NCI-H2107 treated with DMSO at 0.1 percent for 48 hours (cell line): ENCODE results near the gene NOD2.

Experiments used
- DNase-seq: peaks from one replicate; lab custom pipeline; 2025; ENCODE audit not compliant: unreplicated experiment; lab: John Stamatoyannopoulos, UW

NOD2 gene

GRCh38 chr16:50669741-50670140 is 23.7 kb upstream of the NOD2 start:
- DNase-seq = no peak

- no peak for DNase-seq
Observed at GRCh38 chr16:50670476-50670875, 22.9 kb upstream of the NOD2 start.

GRCh38 chr16:50671644-50672260 is 21.7 kb upstream of the NOD2 start:
- no peak for DNase-seq

GRCh38 chr16:50673496-50674275 is 19.7 kb upstream of the NOD2 start:
- DNase-seq = no peak

GRCh38 chr16:50674831-50675230 is 18.6 kb upstream of the NOD2 start:
- DNase-seq = no peak

- DNase-seq = no peak
Observed at GRCh38 chr16:50675686-50676610, 17.5 kb upstream of the NOD2 start.

GRCh38 chr16:50676684-50677225 is 16.7 kb upstream of the NOD2 start:
- DNase-seq = no peak

- DNase-seq = no peak
Observed at GRCh38 chr16:50677351-50677750, 16.1 kb upstream of the NOD2 start.

- no peak for DNase-seq
Observed at GRCh38 chr16:50678531-50678930, 14.9 kb upstream of the NOD2 start.

GRCh38 chr16:50679266-50679665 is 14.1 kb upstream of the NOD2 start:
- no peak for DNase-seq

GRCh38 chr16:50679676-50680555 is 13.5 kb upstream of the NOD2 start:
- no peak for DNase-seq

- no peak for DNase-seq
Observed at GRCh38 chr16:50680556-50680893, 12.9 kb upstream of the NOD2 start.

- DNase-seq = no peak
Observed at GRCh38 chr16:50681021-50681885, 12.2 kb upstream of the NOD2 start, which contains the start of gene SNX20. Gene SNX20, minus strand, starts transcription at chr16:50681312. Its CDS starts 3,786 bp downstream, at chr16:50677526.

- no peak for DNase-seq
Observed at GRCh38 chr16:50683689-50684374, 9.6 kb upstream of the NOD2 start.

GRCh38 chr16:50684823-50685461 is 8.5 kb upstream of the NOD2 start:
- DNase-seq = no peak

- no peak for DNase-seq
Observed at GRCh38 chr16:50685462-50686063, 7.8 kb upstream of the NOD2 start.

GRCh38 chr16:50688083-50688482 is 5.3 kb upstream of the NOD2 start:
- DNase-seq = no peak

- no peak for DNase-seq
Observed at GRCh38 chr16:50688867-50689266, 4.5 kb upstream of the NOD2 start.
